Esophagus (tissue), 2 donors: Measurements from ENCODE around the gene TOP2A. TPM values are rescaled to one million over a fixed set of nuclear protein-coding genes. Genes with fewer than 3 reads are reported as not detected.

ENCODE experiments used
- H3K27ac ChIP-seq, 2 donors: one replicate each; pipeline ENCODE4 v1.5.1; 2013; ENCODE audit warnings: low read depth in 2 of 2, mild to moderate bottlenecking in 2 of 2, inconsistent platforms in 1 of 2, low read length in 1 of 2, moderate library complexity in 1 of 2
- H3K27me3 ChIP-seq, 2 donors: one replicate each; pipeline ENCODE4 v1.6.1; 2013; ENCODE audit warnings: low read length in 2 of 2, control low read depth in 1 of 2, mild to moderate bottlenecking in 1 of 2; ENCODE audit not compliant: insufficient read depth in 2 of 2, control insufficient read depth in 1 of 2
- H3K36me3 ChIP-seq, 2 donors: one replicate each; pipeline ENCODE4 v1.6.1; 2013; ENCODE audit warnings: low read length in 1 of 2; ENCODE audit not compliant: control insufficient read depth in 2 of 2, insufficient read depth in 2 of 2
- H3K4me1 ChIP-seq, 2 donors: one replicate each; pipeline ENCODE4 v1.6.1; 2013; ENCODE audit warnings: low read length in 1 of 2; ENCODE audit not compliant: control insufficient read depth in 2 of 2, insufficient read depth in 2 of 2
- H3K4me3 ChIP-seq, 2 donors: one replicate each; pipeline ENCODE4 v1.5.1; 2013; ENCODE audit warnings: low read length in 2 of 2, mild to moderate bottlenecking in 2 of 2, low read depth in 1 of 2, moderate library complexity in 1 of 2
- H3K9me3 ChIP-seq, 2 donors: one replicate each; pipeline ENCODE4 v1.6.1; 2013; ENCODE audit warnings: mild to moderate bottlenecking in 2 of 2, low read depth in 1 of 2, low read length in 1 of 2, moderate library complexity in 1 of 2; ENCODE audit not compliant: control insufficient read depth in 2 of 2, insufficient read depth in 1 of 2
- WGBS, 2 donors: extraction: QIAGEN DNeasy Blood & Tissue Kit; methylation state at CpG; one replicate each; pipeline ENCODE4 v1.1.7; 2013; 5-methylcytosine and 5-hydroxymethylcytosine counted together
- polyA plus RNA-seq, 2 donors: library from polyadenylated mRNA; stranded (reverse); fragments of 200-250 nt; gene quantifications; one replicate each; pipeline ENCODE4 v1.2.3, GENCODE V29; 2013
- donor health status: healthy with polysubstance abuse.
- donor health status: Bipolar disorder and iron deficiency.

TOP2A gene
- 10 to 100 TPM; 18.0 to 56.0 TPM for polyA plus RNA-seq

DNA sequence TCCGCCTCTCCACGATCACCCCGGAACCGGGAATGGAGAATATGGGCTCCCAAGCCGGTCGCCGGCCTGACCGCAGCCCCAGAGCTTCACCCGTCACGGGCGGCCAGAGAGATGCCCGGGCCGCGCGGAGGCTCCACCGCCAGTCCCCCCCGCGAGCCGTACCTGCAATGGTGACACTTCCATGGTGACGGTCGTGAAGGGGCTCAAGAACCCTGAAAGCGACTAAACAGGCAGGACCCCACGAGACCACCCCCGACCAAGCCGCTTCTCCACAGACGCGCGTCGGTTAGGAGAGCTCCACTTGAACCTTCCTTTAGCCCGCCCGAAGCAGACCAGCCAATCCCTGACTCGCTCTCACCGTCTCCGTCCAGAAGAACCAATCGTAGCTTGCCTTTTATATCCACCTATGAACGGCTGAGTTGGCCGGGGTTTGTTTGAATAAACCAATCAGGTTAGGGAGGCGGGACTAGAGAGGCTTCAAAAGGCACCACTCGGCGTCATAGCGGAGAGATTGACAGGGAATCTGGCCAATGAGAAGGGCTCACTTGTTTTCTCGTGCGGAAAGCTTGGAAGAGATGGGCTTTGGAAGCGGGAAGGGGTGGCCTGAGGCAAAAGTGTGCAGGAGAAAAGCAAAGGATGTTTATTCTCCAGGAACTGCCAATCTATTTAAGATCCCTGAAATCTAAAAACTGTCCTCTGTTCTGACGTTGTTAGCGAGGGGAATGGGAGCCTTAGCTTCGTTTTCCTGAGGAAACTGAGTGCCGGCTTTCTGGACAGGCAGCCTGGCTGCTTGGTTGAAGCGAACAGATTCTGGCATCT, at the start of gene TOP2A:
TOP2A (minus strand) TSS at position 288 of the 819 bp plus-strand sequence; CDS start at position 183, 105 bp downstream.
- H3K36me3 ChIP-seq, result no peaks in the 10 kb centered on the region
- 0 to 1% methylated on average over 49 of the region's 49 CpGs for WGBS, 2 donors
- no peaks in the 10 kb centered on the region for H3K9me3 ChIP-seq
- H3K27me3 ChIP-seq, result no peaks in the 10 kb centered on the region
- H3K4me1 ChIP-seq, result no peaks in the 10 kb centered on the region
- peak within 1 kb of the TSS; percentile 26 to 70 for H3K27ac ChIP-seq
- H3K4me3 ChIP-seq, result peak within 1 kb of the TSS; percentile 62 to 75

DNA sequence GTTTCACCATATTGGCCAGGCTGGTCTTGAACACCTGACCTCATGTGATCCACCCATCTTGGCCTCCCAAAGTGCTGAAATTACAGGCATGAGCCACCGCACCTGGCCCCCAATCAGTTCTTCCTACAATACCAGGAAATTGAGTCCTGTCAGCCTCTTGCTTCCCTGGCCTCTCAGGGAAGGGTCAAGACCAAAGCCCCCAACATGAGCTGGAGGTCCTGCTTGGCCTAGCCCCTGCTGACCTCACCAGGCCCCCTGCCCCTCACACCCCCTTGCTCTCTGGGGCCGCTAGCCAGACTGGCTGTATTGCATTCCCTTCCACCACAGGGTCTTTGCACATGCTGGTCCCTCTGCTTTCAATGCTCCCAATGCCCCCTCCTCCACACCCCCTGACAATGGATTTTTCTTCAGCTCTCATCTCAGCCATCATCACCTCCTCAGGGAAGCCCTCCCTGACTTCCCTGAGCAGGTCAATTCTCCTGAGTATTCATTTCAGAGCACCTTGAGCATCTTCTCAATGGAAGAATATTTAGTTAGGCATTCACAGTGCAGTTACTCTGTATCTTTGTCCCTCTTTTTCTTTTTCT, 49.7 kb upstream of the TOP2A start:
- H3K4me1 ChIP-seq, result peaks cover 4 to 7% of the 10 kb centered on the region in 2 donors
- H3K9me3 ChIP-seq, result no peaks in the 10 kb centered on the region
- no peak overlapping the region for H3K4me3 ChIP-seq
- no peaks in the 10 kb centered on the region for H3K27me3 ChIP-seq
- no peak overlapping the region for H3K27ac ChIP-seq
- H3K36me3 ChIP-seq, result no peaks in the 10 kb centered on the region
- WGBS, 2 donors, result 85 to 92% methylated on average over 2 of the region's 2 CpGs

GRCh38 chr17:40466298-40466971, 48.7 kb upstream of the TOP2A start:
- no peak overlapping the region for H3K27ac ChIP-seq
- 78 to 86% methylated on average over 9 to 11 of the region's 11 CpGs for WGBS, 2 donors
- H3K9me3 ChIP-seq, result no peaks in the 10 kb centered on the region
- H3K27me3 ChIP-seq, result no peaks in the 10 kb centered on the region
- no peak overlapping the region for H3K4me3 ChIP-seq
- H3K4me1 ChIP-seq, result peaks cover 4 to 7% of the 10 kb centered on the region in 2 donors
- no peaks in the 10 kb centered on the region for H3K36me3 ChIP-seq

DNA sequence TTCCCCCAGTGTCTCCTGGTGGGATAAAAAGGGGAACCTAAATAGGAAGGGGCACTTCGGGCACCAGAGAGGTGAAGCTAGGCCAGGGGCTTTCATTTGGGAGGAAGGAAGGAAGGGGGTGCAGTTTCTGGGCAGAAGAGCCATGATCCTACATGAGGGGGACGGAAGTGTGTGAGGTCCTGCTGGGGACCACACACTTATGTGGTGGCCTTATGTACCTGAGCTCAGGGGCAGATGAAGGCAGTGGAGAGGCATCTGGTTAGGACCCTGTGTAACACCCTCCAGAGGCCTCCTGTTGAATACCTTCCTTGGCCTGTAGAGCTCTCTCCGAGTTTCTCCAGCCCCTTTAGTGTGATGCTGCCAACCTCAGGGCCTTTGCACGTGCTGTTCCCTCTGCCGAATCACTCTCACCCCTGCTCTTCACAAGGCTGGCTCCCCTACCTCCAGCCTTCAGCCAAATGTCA, 46.7 kb upstream of the TOP2A start:
- Histone ChIP-seq H3K4me1 (peaks cover 3% of the 10 kb centered on the region in 2 donors), H3K27ac (no peak overlapping the region), H3K9me3 (no peaks in the 10 kb centered on the region), H3K27me3 (no peaks in the 10 kb centered on the region), H3K4me3 (no peak overlapping the region), H3K36me3 (no peaks in the 10 kb centered on the region)
- 88 to 94% methylated on average over 5 of the region's 5 CpGs for WGBS, 2 donors

- 50 to 72% methylated on average over 11 of the region's 11 CpGs for WGBS, 2 donors
- no peaks in the 10 kb centered on the region for H3K36me3 ChIP-seq
These were observed 45.4 kb upstream of the TOP2A start for GRCh38 chr17:40463122-40463550.

GRCh38 chr17:40462343-40463121, 44.8 kb upstream of the TOP2A start:
- Histone ChIP-seq H3K4me1 (peaks cover 3 to 5% of the 10 kb centered on the region in 2 donors), H3K9me3 (no peaks in the 10 kb centered on the region), H3K27ac (peak overlapping the region in 1 of 2 donors; percentile 6), H3K4me3 (no peak overlapping the region), H3K36me3 (no peaks in the 10 kb centered on the region), H3K27me3 (no peaks in the 10 kb centered on the region)
- 52 to 71% methylated on average over 9 of the region's 9 CpGs for WGBS, 2 donors

More at GRCh38 chr17:40463122-40463550, 45.4 kb upstream of the TOP2A start:
- Histone ChIP-seq H3K4me1 (peaks cover 3% of the 10 kb centered on the region in 2 donors), H3K27ac (no peak overlapping the region), H3K4me3 (no peak overlapping the region), H3K27me3 (no peaks in the 10 kb centered on the region), H3K9me3 (no peaks in the 10 kb centered on the region)

- WGBS, 2 donors, result 57 to 65% methylated on average over 12 of the region's 12 CpGs
- Histone ChIP-seq H3K9me3 (no peaks in the 10 kb centered on the region), H3K4me3 (no peak overlapping the region), H3K27me3 (no peaks in the 10 kb centered on the region), H3K27ac (peak overlapping the region; percentile 14 to 43), H3K36me3 (no peaks in the 10 kb centered on the region), H3K4me1 (peaks cover 3 to 5% of the 10 kb centered on the region in 2 donors)
These were observed 44.1 kb upstream of the TOP2A start for GRCh38 chr17:40461732-40462342.

- Histone ChIP-seq H3K9me3 (no peaks in the 10 kb centered on the region), H3K4me3 (no peak overlapping the region), H3K27me3 (no peaks in the 10 kb centered on the region), H3K27ac (peak overlapping the region; percentile 38 to 43), H3K4me1 (peaks cover 3 to 5% of the 10 kb centered on the region in 2 donors), H3K36me3 (peaks cover 0 to 5% of the 10 kb centered on the region in 2 donors)
- WGBS, 2 donors, result 55 to 69% methylated on average over 9 of the region's 9 CpGs
These were observed 43.5 kb upstream of the TOP2A start for GRCh38 chr17:40460968-40461731.
